ENCODE data around the gene ELOVL6.

- TF ChIP-seq EP300 (IDR thresholded peaks at IDR 0.05; ENCODE audit: borderline replicate concordance in 1 of 2, control insufficient read depth in 1 of 2, low read depth in 2 of 2, low read length in 2 of 2) = no peak
- TF ChIP-seq CTCF (IDR thresholded peaks at IDR 0.05 in 2 of 3, conservative IDR thresholded peaks at IDR 0.05 in 1 of 3; ENCODE audit: control insufficient read depth in 2 of 3, extremely low read depth in 1 of 3, insufficient read depth in 1 of 3, low read depth in 3 of 3, low read length in 3 of 3) = no peak
- TF ChIP-seq POLR2A (IDR thresholded peaks at IDR 0.05; ENCODE audit: low read depth, low read length) = no peak
- no peak for TF ChIP-seq CHD2 (IDR thresholded peaks at IDR 0.05; ENCODE audit: borderline replicate concordance, low read depth, low read length)
- no peak for TF ChIP-seq EZH2 (IDR thresholded peaks at IDR 0.05; ENCODE audit: borderline replicate concordance, control insufficient read depth, low read depth, low read length)
- no peak for TF ChIP-seq CREM (IDR thresholded peaks at IDR 0.05; ENCODE audit: low read depth)
- TF ChIP-seq SMARCA5 (IDR thresholded peaks at IDR 0.05) = no peak
- TF ChIP-seq ZBTB33 (IDR thresholded peaks at IDR 0.05) = no peak
- TF ChIP-seq NR2F1 (conservative IDR thresholded peaks at IDR 0.05) = no peak
- no peak for TF ChIP-seq ZNF592 (IDR thresholded peaks at IDR 0.05)
- TF ChIP-seq CREB1 (IDR thresholded peaks at IDR 0.05; ENCODE audit: low read depth) = no peak
- no peak for TF ChIP-seq CBX5 (IDR thresholded peaks at IDR 0.05; ENCODE audit: low read depth)
- TF ChIP-seq SUZ12 (IDR thresholded peaks at IDR 0.05; ENCODE audit: unreplicated experiment) = no peak
- no peak for TF ChIP-seq POLR2AphosphoS5 (IDR thresholded peaks at IDR 0.05; ENCODE audit: low read length)
Observed at GRCh38 chr4:110074570-110074969, 123.8 kb downstream of the ELOVL6 start.
